Endothelial cell of umbilical vein (primary cell): ENCODE data around the gene SART3.

Experiments
- CTCF ChIP-seq, 2 donors: IDR thresholded peaks; 1 replicate in 1 of 2; 2 replicates in 1 of 2; pipeline ENCODE4 v1.5.1; 2011; ENCODE audit warnings: low read length in 2 of 2, mild to moderate bottlenecking in 2 of 2, moderate library complexity in 2 of 2, control low read depth in 1 of 2, inconsistent platforms in 1 of 2, low read depth in 1 of 2; ENCODE audit not compliant: insufficient read depth in 1 of 2; ENCODE audit errors: extremely low read depth in 1 of 2
- MAX ChIP-seq: IDR thresholded peaks from 2 replicates; pipeline ENCODE4 v1.6.1; 2011; ENCODE audit not compliant: insufficient read depth, insufficient read length

GRCh38 chr12:108482717-108483212, 78.2 kb downstream of the SART3 start:
- TF ChIP-seq CTCF (IDR thresholded peaks at IDR 0.05; ENCODE audit: extremely low read depth in 1 of 2, insufficient read depth in 1 of 2, low read depth in 1 of 2, low read length in 2 of 2): no peak
- no peak for TF ChIP-seq MAX
